ENCODE measurements around the gene MEGF10.

- no peak for TF ChIP-seq EZH2 (IDR thresholded peaks at IDR 0.05; ENCODE audit: borderline replicate concordance, insufficient read depth, low read depth, low read length, poor library complexity, severe bottlenecking)
- no peak for TF ChIP-seq CTCF (IDR thresholded peaks at IDR 0.05)
Measured at GRCh38 chr5:127330116-127330515, 39.5 kb downstream of the MEGF10 start.
